Activated CD4-positive, alpha-beta T cell treated with anti-CD3 and anti-CD28 coated beads, Interleukin-2, amount 50 U/mL, for 4 hours (primary cell): ENCODE measurements around the gene ADRA1B.

Experiments used
- DNase-seq, 2 experiments: peaks; one replicate each; pipeline ENCODE4 v3.0.0-alpha.2; 2020

ADRA1B gene

DNA sequence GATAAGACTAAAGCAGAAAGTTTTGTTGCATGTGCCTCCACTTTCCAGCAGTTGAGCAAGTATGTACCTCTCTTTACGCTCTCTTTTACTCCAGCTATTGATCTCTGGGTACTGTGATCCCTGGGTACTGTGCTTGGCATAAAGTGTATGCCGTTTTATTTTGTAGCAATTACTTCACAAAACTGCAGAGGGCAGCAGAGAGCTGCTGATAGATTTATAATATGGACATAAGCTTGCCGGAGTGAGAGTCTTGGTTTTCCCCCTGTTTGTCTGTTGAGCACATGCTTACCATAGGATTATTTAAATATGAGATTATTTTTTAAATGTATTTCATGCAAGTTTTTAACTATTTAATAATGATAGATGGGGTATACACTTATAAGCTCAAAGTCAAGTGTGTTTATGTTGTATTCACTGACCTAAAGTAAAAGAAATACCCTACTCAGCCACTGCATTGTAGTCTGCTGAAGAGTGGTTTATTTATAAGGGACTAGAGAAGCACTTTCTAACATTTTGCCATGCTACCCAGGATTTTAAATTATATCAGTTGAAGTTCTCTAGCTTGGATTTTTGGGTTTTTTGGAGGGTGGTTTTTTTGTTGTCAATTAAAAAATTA, 105.7 kb downstream of the ADRA1B start:
- DNase-seq: peak; percentile 23 to 35
